C4-2B (cell line): ENCODE results near the gene RHD.
"Not testable (repeated sequence)": the region's sequence is repeated elsewhere in the genome, so short reads cannot be mapped to it uniquely, and the experiment has no call there.

Experiments used
- CTCF ChIP-seq: fragments of 450-650 bp; conservative IDR thresholded peaks from 2 replicates; pipeline ENCODE4 v1.5.1; 2017; ENCODE audit warnings: mild to moderate bottlenecking
- ZFX ChIP-seq: fragments of 450-650 bp; IDR thresholded peaks from 2 replicates; pipeline ENCODE4 v1.6.1; 2017

- not testable (repeated sequence) for TF ChIP-seq CTCF, ZFX
Measured at GRCh38 chr1:25236261-25236660, 36.0 kb upstream of the RHD start.
